Measurements from ENCODE around the gene NEUROG2. TPM values are rescaled to one million over a fixed set of nuclear protein-coding genes. Genes with fewer than 3 reads are reported as not detected.

NEUROG2 gene
- total RNA-seq, 1 experiment from 2014 or later: 0.12 TPM

DNA sequence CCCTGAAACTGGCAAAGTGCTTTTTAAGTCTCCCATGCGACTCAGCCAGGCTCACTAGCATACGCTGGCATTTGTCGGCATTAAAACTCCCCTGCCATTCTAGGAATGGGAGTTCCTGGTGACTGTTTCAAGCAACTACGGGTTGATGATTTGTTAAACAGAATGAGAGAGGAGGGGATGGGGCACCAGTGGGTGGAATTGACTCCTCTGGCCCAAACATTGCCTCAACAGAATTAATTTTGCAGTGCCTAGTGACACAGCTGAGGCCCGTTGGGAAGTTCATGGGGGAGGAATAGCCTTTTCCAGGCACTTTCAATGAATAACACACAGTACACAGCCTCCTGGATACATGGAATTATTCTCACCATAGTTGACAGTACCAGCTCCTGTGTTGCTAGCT is 30.1 kb downstream of the NEUROG2 start:
- ChIA-PET POLR2A (no interaction called here), RAD21 (ENCODE audit: low non-redundant PET in 1 of 2, low total read pairs in 2 of 2, uncharacterized antibody in 2 of 2, unreplicated experiment in 2 of 2) (no interaction called here), CTCF (no interaction called here)
- TF ChIP-seq, protein P1, sequence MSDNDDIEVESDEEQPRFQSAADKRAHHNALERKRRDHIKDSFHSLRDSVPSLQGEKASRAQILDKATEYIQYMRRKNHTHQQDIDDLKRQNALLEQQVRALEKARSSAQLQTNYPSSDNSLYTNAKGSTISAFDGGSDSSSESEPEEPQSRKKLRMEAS (IDR thresholded peaks at IDR 0.05): no peak
- TF ChIP-seq FOSL1 (IDR thresholded peaks at IDR 0.05; ENCODE audit: low read depth) (no peak), EZH2phosphoT487 (IDR thresholded peaks at IDR 0.05; ENCODE audit: borderline replicate concordance) (no peak), ATF3 (IDR thresholded peaks at IDR 0.05) (no peak), ZFX (IDR thresholded peaks at IDR 0.05) (no peak)
- no peaks in the 10 kb centered on the region for H3K4me1 ChIP-seq (ENCODE audit: control insufficient read depth in 1 of 2, insufficient read depth in 2 of 2, low read length in 2 of 2)
- no peaks in the 10 kb centered on the region for H3K9me2 ChIP-seq (ENCODE audit: insufficient read depth)
- no TSS peak for BruUV-seq (replicated peaks)
- H3K9me3 ChIP-seq (ENCODE audit: control insufficient read depth in 1 of 2, insufficient read depth in 1 of 2, low read depth in 1 of 2, low read length in 2 of 2): no peaks in the 10 kb centered on the region; a peak in 1 of 4 replicates
- no peak overlapping the region for H2AFZ ChIP-seq (ENCODE audit: low read depth, low read length, poor library complexity, severe bottlenecking)
- H3K9ac ChIP-seq (ENCODE audit: low read length): no peak overlapping the region
- intact Hi-C loops (cut with micrococcal nuclease): no loop called here
- H3K79me2 ChIP-seq (ENCODE audit: insufficient read depth, low read length): no peaks in the 10 kb centered on the region
- DNase-seq (ENCODE audit: low read depth, low spot score) (no peak), ATAC-seq (no peak)
- no peak overlapping the region for H3K4me3 ChIP-seq (replicated peaks in 1 of 2; ENCODE audit: low read depth in 1 of 2, low read length in 2 of 2)
- H3K27ac ChIP-seq (ENCODE audit: low read depth, low read length): no peak overlapping the region
- H4K20me1 ChIP-seq (ENCODE audit: insufficient read depth): no peaks in the 10 kb centered on the region
- no peaks in the 10 kb centered on the region for H3K36me3 ChIP-seq (ENCODE audit: control insufficient read depth in 1 of 2, insufficient read depth in 2 of 2, low read length in 2 of 2)
- H3K4me2 ChIP-seq (ENCODE audit: low read length): no peak overlapping the region
- H3K27me3 ChIP-seq (ENCODE audit: insufficient read depth, low read length): no peaks in the 10 kb centered on the region

DNA sequence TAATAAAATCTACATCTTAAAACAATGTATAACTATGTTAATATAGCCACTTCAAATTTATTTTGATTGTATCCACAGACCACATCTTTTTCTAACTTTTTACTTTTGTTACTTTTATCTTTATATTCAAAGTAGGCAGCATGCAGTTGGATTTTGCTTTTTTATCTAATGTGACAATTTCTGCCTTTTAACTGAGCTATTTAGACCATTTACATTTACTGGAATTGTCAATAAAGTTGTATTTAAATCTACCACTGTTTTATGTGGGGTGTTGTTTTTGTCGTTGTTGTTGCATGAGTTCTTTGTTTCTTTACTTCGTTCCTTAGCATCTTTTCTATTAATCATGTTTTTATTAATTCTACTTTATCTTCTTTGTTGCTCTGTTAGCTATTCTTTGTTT is 42.0 kb downstream of the NEUROG2 start:
- H3K9me3 ChIP-seq (ENCODE audit: control insufficient read depth in 1 of 2, insufficient read depth in 1 of 2, low read depth in 1 of 2, low read length in 2 of 2): no peaks in the 10 kb centered on the region
- H3K4me3 ChIP-seq (replicated peaks in 1 of 2; ENCODE audit: low read depth in 1 of 2, low read length in 2 of 2): no peak overlapping the region
- ChIA-PET RAD21 (ENCODE audit: low non-redundant PET in 1 of 2, low total read pairs in 2 of 2, uncharacterized antibody in 2 of 2, unreplicated experiment in 2 of 2) (no interaction called here), POLR2A (no interaction called here), CTCF (no interaction called here)
- H3K27me3 ChIP-seq (ENCODE audit: insufficient read depth, low read length): no peaks in the 10 kb centered on the region
- intact Hi-C loops (cut with micrococcal nuclease): no loop called here
- no peak for TF ChIP-seq CBX3 (IDR thresholded peaks at IDR 0.05; ENCODE audit: low read depth)
- TF ChIP-seq FOSL1 (IDR thresholded peaks at IDR 0.05; ENCODE audit: low read depth): no peak
- no peaks in the 10 kb centered on the region for H4K20me1 ChIP-seq (ENCODE audit: insufficient read depth)
- H2AFZ ChIP-seq (ENCODE audit: low read depth, low read length, poor library complexity, severe bottlenecking): no peak overlapping the region
- no peak for DNase-seq (ENCODE audit: low read depth, low spot score)
- no peaks in the 10 kb centered on the region for H3K9me2 ChIP-seq (ENCODE audit: insufficient read depth)
- no peaks in the 10 kb centered on the region for H3K79me2 ChIP-seq (ENCODE audit: insufficient read depth, low read length)
- no peak overlapping the region for H3K9ac ChIP-seq (ENCODE audit: low read length)
- no peak overlapping the region for H3K4me2 ChIP-seq (ENCODE audit: low read length)
- H3K27ac ChIP-seq (ENCODE audit: low read depth, low read length): no peak overlapping the region
- BruUV-seq (replicated peaks): no TSS peak
- H3K4me1 ChIP-seq (ENCODE audit: control insufficient read depth in 1 of 2, insufficient read depth in 2 of 2, low read length in 2 of 2): no peaks in the 10 kb centered on the region
- no peak for ATAC-seq
- H3K36me3 ChIP-seq (ENCODE audit: control insufficient read depth in 1 of 2, insufficient read depth in 2 of 2, low read length in 2 of 2): no peaks in the 10 kb centered on the region
